Retina (tissue), 1 donor: ENCODE measurements around the gene TLX2.
A peak's percentile ranks its signal among the peaks of the same experiment; 100 is the strongest.
"Not testable (repeated sequence)": the region's sequence is repeated elsewhere in the genome, so short reads cannot be mapped to it uniquely, and the experiment has no call there.

ENCODE experiments used
- DNase-seq: peaks from one replicate; pipeline ENCODE4 v3.0.0-alpha.2; 2016

The TLX2 gene

GRCh38 chr2:74514368-74515270, at the start of gene TLX2:
TSS of gene TLX2 (plus strand) at chr2:74514450. CDS start at chr2:74514807, 357 bp downstream.
- DNase-seq: peak; percentile 69

GRCh38 chr2:74470742-74471141, 43.5 kb upstream of the TLX2 start:
- DNase-seq: not testable (repeated sequence)

GRCh38 chr2:74471332-74472065, 42.8 kb upstream of the TLX2 start:
- DNase-seq: peak; percentile 29

GRCh38 chr2:74472086-74472944, 41.9 kb upstream of the TLX2 start, which contains the start of gene MRPL53:
TSS of gene MRPL53 (minus strand) at chr2:74472680. CDS start at chr2:74472660, 20 bp downstream.
- DNase-seq: peak; percentile 96

GRCh38 chr2:74472945-74473258, 41.3 kb upstream of the TLX2 start:
- DNase-seq: no peak

- no peak for DNase-seq
These were observed 39.8 kb upstream of the TLX2 start for GRCh38 chr2:74474481-74474880.

GRCh38 chr2:74474899-74475298, 39.4 kb upstream of the TLX2 start:
- DNase-seq: no peak

- no peak for DNase-seq
These were observed 32.8 kb upstream of the TLX2 start for GRCh38 chr2:74481431-74481830.

- DNase-seq: peak; percentile 27
These were observed 32.1 kb upstream of the TLX2 start for GRCh38 chr2:74481961-74482800.

GRCh38 chr2:74482801-74483674, 31.2 kb upstream of the TLX2 start, which contains the start of the genes CCDC142 and TTC31:
TSS of gene CCDC142 (minus strand) at chr2:74482998. CDS start at chr2:74482837, 161 bp downstream.
TSS of gene TTC31 (plus strand) at chr2:74483081. CDS start at chr2:74483096, 15 bp downstream.
- peak; percentile 99 for DNase-seq

- DNase-seq: not testable (repeated sequence)
These were observed 30.5 kb upstream of the TLX2 start for GRCh38 chr2:74483675-74484164.

- no peak for DNase-seq
These were observed 28.1 kb upstream of the TLX2 start for GRCh38 chr2:74486141-74486540.

- DNase-seq: no peak
These were observed 25.4 kb upstream of the TLX2 start for GRCh38 chr2:74488643-74489481.

GRCh38 chr2:74489906-74490305, 24.3 kb upstream of the TLX2 start:
- DNase-seq: no peak

- DNase-seq: no peak
These were observed 22.4 kb upstream of the TLX2 start for GRCh38 chr2:74491648-74492544.

- DNase-seq: no peak
These were observed 20.7 kb upstream of the TLX2 start for GRCh38 chr2:74493546-74493945.

- no peak for DNase-seq
These were observed 18.8 kb upstream of the TLX2 start for GRCh38 chr2:74495440-74495839.

GRCh38 chr2:74496997-74497776, 17.1 kb upstream of the TLX2 start:
- DNase-seq: no peak
